ENCODE results near the gene TMEM168. TPM values are rescaled to one million over a fixed set of nuclear protein-coding genes. Genes with fewer than 3 reads are reported as not detected.

TMEM168 gene
- total and polyA plus RNA-seq, 2 of the 13 experiments (the other 11 are each of a cell fraction or from before 2014, with no cell fraction given) = 8.7 to 15.7 TPM

DNA sequence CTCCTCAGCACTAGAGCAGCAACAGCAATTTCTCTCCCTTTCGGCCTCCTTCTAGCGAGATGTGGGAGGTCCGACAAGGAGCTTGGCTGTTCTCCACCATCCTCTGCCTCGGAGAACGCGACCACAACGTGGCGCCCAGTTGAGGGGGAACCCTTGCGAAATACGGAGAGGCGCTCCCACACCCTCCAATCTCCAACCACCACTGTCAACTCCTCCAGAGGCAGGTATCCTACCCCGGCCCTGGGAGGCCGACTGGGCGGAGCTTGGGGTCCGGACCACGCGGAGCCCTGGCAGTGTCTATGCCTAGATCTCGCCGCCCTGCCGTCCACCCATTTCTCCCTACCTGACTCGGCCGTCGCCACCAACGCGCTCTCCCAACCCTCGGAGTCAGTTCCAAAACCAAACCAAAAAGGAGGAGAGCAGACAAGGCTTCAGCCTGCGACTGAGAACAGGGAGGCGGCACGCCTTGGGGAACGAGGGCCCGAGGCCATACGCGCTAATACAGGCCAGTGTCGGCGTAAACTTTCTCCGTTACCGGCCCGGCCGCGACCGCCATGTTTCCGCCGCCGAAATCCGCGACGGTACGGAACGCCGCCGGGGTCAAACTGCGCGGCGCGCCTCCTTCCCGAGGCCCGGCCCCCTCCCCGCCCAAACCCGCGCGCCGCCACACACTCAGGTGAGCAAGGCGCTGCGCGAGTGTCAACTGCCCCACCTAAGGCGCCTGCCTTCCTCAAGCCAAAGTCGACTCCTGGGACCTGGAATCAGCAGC is at the start of gene TMEM168 (continued):
- TF ChIP-seq, protein P1, sequence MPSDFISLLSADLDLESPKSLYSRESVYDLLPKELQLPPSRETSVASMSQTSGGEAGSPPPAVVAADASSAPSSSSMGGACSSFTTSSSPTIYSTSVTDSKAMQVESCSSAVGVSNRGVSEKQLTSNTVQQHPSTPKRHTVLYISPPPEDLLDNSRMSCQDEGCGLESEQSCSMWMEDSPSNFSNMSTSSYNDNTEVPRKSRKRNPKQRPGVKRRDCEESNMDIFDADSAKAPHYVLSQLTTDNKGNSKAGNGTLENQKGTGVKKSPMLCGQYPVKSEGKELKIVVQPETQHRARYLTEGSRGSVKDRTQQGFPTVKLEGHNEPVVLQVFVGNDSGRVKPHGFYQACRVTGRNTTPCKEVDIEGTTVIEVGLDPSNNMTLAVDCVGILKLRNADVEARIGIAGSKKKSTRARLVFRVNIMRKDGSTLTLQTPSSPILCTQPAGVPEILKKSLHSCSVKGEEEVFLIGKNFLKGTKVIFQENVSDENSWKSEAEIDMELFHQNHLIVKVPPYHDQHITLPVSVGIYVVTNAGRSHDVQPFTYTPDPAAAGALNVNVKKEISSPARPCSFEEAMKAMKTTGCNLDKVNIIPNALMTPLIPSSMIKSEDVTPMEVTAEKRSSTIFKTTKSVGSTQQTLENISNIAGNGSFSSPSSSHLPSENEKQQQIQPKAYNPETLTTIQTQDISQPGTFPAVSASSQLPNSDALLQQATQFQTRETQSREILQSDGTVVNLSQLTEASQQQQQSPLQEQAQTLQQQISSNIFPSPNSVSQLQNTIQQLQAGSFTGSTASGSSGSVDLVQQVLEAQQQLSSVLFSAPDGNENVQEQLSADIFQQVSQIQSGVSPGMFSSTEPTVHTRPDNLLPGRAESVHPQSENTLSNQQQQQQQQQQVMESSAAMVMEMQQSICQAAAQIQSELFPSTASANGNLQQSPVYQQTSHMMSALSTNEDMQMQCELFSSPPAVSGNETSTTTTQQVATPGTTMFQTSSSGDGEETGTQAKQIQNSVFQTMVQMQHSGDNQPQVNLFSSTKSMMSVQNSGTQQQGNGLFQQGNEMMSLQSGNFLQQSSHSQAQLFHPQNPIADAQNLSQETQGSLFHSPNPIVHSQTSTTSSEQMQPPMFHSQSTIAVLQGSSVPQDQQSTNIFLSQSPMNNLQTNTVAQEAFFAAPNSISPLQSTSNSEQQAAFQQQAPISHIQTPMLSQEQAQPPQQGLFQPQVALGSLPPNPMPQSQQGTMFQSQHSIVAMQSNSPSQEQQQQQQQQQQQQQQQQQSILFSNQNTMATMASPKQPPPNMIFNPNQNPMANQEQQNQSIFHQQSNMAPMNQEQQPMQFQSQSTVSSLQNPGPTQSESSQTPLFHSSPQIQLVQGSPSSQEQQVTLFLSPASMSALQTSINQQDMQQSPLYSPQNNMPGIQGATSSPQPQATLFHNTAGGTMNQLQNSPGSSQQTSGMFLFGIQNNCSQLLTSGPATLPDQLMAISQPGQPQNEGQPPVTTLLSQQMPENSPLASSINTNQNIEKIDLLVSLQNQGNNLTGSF (CRISPR knock-in tag; IDR thresholded peaks at IDR 0.05) = no peak
- TF ChIP-seq ZNF441 (CRISPR knock-in tag; IDR thresholded peaks at IDR 0.05; ENCODE audit: borderline replicate concordance) (no peak), NR2F1 (CRISPR knock-in tag; IDR thresholded peaks at IDR 0.05) (no peak), POGZ (CRISPR knock-in tag; IDR thresholded peaks at IDR 0.05) (peak; percentile 52), ZNF782 (CRISPR knock-in tag; IDR thresholded peaks at IDR 0.05; ENCODE audit: borderline replicate concordance) (no peak; the same call in 1 of the 2 replicates), MXI1 (IDR thresholded peaks at IDR 0.05; ENCODE audit: borderline replicate concordance, low read depth, low read length) (0 out of 3 replicates have a peak, but pooled peaks have one; percentile 7), CEBPB (IDR thresholded peaks at IDR 0.05; ENCODE audit: borderline replicate concordance, low read depth, low read length) (peak; percentile 75; the same call in 1 of the 2 replicates), ZNF510 (CRISPR knock-in tag; IDR thresholded peaks at IDR 0.05; ENCODE audit: low read depth) (no peak), ZNF558 (CRISPR knock-in tag; IDR thresholded peaks at IDR 0.05; ENCODE audit: borderline replicate concordance) (peak; percentile 50; the same call in 1 of the 2 replicates), ZNF10 (CRISPR knock-in tag; IDR thresholded peaks at IDR 0.05; ENCODE audit: borderline replicate concordance, low read depth) (no peak), KMT2B (CRISPR knock-in tag; IDR thresholded peaks at IDR 0.05) (peak; percentile 86), NR2F2 (IDR thresholded peaks at IDR 0.05; ENCODE audit: borderline replicate concordance, low read depth) (0 out of 2 replicates have a peak, but pooled peaks have one; percentile 4), TBP (CRISPR knock-in tag; IDR thresholded peaks at IDR 0.05) (no peak), ZNF550 (CRISPR knock-in tag; IDR thresholded peaks at IDR 0.05; ENCODE audit: borderline replicate concordance) (no peak), TCF7L2 (IDR thresholded peaks at IDR 0.05; ENCODE audit: low read depth, low read length) (no peak), NCOA2 (CRISPR knock-in tag; IDR thresholded peaks at IDR 0.05) (no peak), ZNF431 (CRISPR knock-in tag; IDR thresholded peaks at IDR 0.05; ENCODE audit: borderline replicate concordance, low read depth) (peak; percentile 50; the same call in 1 of the 2 replicates)
- TF ChIP-seq, protein P2, sequence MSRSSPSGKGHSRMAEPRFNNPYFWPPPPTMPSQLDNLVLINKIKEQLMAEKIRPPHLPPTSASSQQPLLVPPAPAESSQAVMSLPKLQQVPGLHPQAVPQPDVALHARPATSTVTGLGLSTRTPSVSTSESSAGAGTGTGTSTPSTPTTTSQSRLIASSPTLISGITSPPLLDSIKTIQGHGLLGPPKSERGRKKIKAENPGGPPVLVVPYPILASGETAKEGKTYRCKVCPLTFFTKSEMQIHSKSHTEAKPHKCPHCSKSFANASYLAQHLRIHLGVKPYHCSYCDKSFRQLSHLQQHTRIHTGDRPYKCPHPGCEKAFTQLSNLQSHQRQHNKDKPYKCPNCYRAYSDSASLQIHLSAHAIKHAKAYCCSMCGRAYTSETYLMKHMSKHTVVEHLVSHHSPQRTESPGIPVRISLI (CRISPR knock-in tag; IDR thresholded peaks at IDR 0.05; ENCODE audit: borderline replicate concordance) = no peak
- TF ChIP-seq, protein P3, sequence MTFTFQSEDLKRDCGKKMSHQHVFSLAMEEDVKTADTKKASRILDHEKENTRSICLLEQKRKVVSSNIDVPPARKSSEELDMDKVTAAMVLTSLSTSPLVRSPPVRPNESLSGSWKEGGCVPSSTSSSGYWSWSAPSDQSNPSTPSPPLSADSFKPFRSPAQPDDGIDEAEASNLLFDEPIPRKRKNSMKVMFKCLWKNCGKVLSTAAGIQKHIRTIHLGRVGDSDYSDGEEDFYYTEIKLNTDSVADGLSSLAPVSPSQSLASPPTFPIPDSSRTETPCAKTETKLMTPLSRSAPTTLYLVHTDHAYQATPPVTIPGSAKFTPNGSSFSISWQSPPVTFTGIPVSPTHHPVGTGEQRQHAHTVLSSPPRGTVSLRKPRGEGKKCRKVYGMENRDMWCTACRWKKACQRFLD (CRISPR knock-in tag; IDR thresholded peaks at IDR 0.05; ENCODE audit: borderline replicate concordance) = 0 out of 2 replicates have a peak, but pooled peaks have one; percentile 77
- TF ChIP-seq, protein P4, sequence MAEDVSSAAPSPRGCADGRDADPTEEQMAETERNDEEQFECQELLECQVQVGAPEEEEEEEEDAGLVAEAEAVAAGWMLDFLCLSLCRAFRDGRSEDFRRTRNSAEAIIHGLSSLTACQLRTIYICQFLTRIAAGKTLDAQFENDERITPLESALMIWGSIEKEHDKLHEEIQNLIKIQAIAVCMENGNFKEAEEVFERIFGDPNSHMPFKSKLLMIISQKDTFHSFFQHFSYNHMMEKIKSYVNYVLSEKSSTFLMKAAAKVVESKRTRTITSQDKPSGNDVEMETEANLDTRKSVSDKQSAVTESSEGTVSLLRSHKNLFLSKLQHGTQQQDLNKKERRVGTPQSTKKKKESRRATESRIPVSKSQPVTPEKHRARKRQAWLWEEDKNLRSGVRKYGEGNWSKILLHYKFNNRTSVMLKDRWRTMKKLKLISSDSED (CRISPR knock-in tag; IDR thresholded peaks at IDR 0.05) = no peak
